PC-9 (cell line): ENCODE results near the gene OSM. TPM values are rescaled to one million over a fixed set of nuclear protein-coding genes. Genes with fewer than 3 reads are reported as not detected.
"Not testable (repeated sequence)": the region's sequence is repeated elsewhere in the genome, so short reads cannot be mapped to it uniquely, and the experiment has no call there.

Experiments used
- BruUV-seq: library from RNA; stranded (reverse); fragments of 400-500 nt; replicated peaks from 2 replicates; lab custom pipeline; 2021; lab: Mats Ljungman, UMichigan
- CTCF ChIA-PET: fragments of 300-600 bp; sonication (Branson Sonifier 250); formaldehyde crosslinking; loops from one replicate; lab custom pipeline; 2022; ENCODE audit warnings: antibody characterized with exemption; lab: Charles Lee
- POLR2A ChIA-PET: fragments of 300-600 bp; sonication (Branson Sonifier 250); formaldehyde crosslinking; loops from one replicate; lab custom pipeline; 2022; ENCODE audit warnings: antibody characterized with exemption; ENCODE audit not compliant: unreplicated experiment; lab: Charles Lee
- DNase-seq, 2 experiments: peaks; one replicate each; pipeline versions ENCODE4 v3.0.0 to v3.0.0-alpha.2; 2015 to 2022; ENCODE audit warnings: mixed read lengths in 1 of 2
- H2AFZ ChIP-seq: fragments of 200-600 bp; sonication (generic); 2 replicates; pipeline ENCODE4 v1.8.1; 2017; ENCODE audit warnings: antibody characterized with exemption
- H3F3A ChIP-seq: fragments of 200-600 bp; sonication (generic); 2 replicates; pipeline ENCODE4 v1.8.1; 2017; ENCODE audit warnings: antibody characterized with exemption, mild to moderate bottlenecking, low read depth; ENCODE audit not compliant: insufficient read depth
- H3K27ac ChIP-seq: fragments of 200-600 bp; sonication (generic); 2 replicates; pipeline ENCODE4 v1.6.1; 2016; ENCODE audit warnings: mixed run types
- H3K27me3 ChIP-seq: fragments of 200-600 bp; sonication (generic); 2 replicates; pipeline ENCODE4 v1.6.1; 2016; ENCODE audit warnings: low read depth, mixed run types; ENCODE audit not compliant: insufficient read depth
- H3K36me3 ChIP-seq: fragments of 200-600 bp; sonication (generic); 2 replicates; pipeline ENCODE4 v1.6.1; 2016; ENCODE audit warnings: low read depth, mixed run types
- H3K4me1 ChIP-seq: fragments of 200-600 bp; sonication (generic); replicated peaks from 2 replicates; pipeline ENCODE4 v1.6.1; 2016; ENCODE audit warnings: mixed run types; ENCODE audit not compliant: insufficient read depth
- H3K4me2 ChIP-seq: fragments of 200-600 bp; sonication (generic); 2 replicates; pipeline ENCODE4 v1.6.1; 2017; ENCODE audit warnings: mixed run types
- H3K4me3 ChIP-seq: fragments of 200-600 bp; sonication (generic); 2 replicates; pipeline ENCODE4 v1.6.1; 2016; ENCODE audit warnings: mixed run types
- H3K79me2 ChIP-seq: fragments of 200-600 bp; sonication (generic); 2 replicates; pipeline ENCODE4 v1.6.1; 2017; ENCODE audit warnings: low read depth, mixed run types
- H3K9me2 ChIP-seq: fragments of 200-600 bp; sonication (generic); 2 replicates; pipeline ENCODE4 v1.8.1; 2017; ENCODE audit warnings: mild to moderate bottlenecking; ENCODE audit not compliant: insufficient read depth
- H3K9me3 ChIP-seq: fragments of 200-600 bp; sonication (generic); 2 replicates; pipeline ENCODE4 v1.8.1; 2016; ENCODE audit warnings: low read depth; ENCODE audit not compliant: insufficient read depth
- H4K20me1 ChIP-seq: fragments of 200-600 bp; sonication (generic); 2 replicates; pipeline ENCODE4 v1.8.1; 2017; ENCODE audit not compliant: insufficient read depth
- CTCF ChIP-seq: fragments of 200-600 bp; sonication (generic); conservative IDR thresholded peaks from 2 replicates; pipeline ENCODE4 v1.6.1; 2017; ENCODE audit warnings: mixed run types, antibody characterized with exemption, mild to moderate bottlenecking, moderate library complexity
- EZH2 ChIP-seq: fragments of 200-600 bp; sonication (generic); IDR thresholded peaks from 2 replicates; pipeline ENCODE4 v1.8.0; 2017; ENCODE audit warnings: antibody characterized with exemption, low read depth
- intact Hi-C: fragments of 100-400 bp; cut with micrococcal nuclease; formaldehyde crosslinking; loops from one replicate; pipeline ENCODE4 v1.10.0; 2022; ENCODE audit not compliant: unreplicated experiment
- total RNA-seq: library from RNA; stranded (reverse); gene quantifications from 2 replicates; pipeline ENCODE4 v1.2.3, GENCODE V29; 2021

OSM gene
- total RNA-seq, 1 experiment from 2014 or later: not detected

GRCh38 chr22:30217698-30218560, 48.7 kb downstream of the OSM start:
- no peaks in the 10 kb centered on the region for H3K79me2 ChIP-seq
- no peak overlapping the region for H3K4me3 ChIP-seq
- peaks cover 39% of the 10 kb centered on the region for H3F3A ChIP-seq
- peaks cover 41% of the 10 kb centered on the region for H3K4me1 ChIP-seq
- intact Hi-C loops: no loop called here
- ChIA-PET POLR2A (interaction anchor here (0.7 kb wide), 1 partner anchor 705 kb away, joined by 3 read pairs; no protein-coding TSS in a partner anchor), CTCF (interaction anchor here (0.6 kb wide), 1 partner anchor 20 kb away, joined by 3 read pairs; no protein-coding TSS in a partner anchor)
- no peak overlapping the region for H3K4me2 ChIP-seq
- no peak for DNase-seq
- H3K9me3 ChIP-seq: no peaks in the 10 kb centered on the region
- H4K20me1 ChIP-seq: no peaks in the 10 kb centered on the region
- H3K27ac ChIP-seq: no peak overlapping the region
- no peak overlapping the region for H2AFZ ChIP-seq
- H3K9me2 ChIP-seq: no peaks in the 10 kb centered on the region
- H3K27me3 ChIP-seq: no peaks in the 10 kb centered on the region
- H3K36me3 ChIP-seq: no peaks in the 10 kb centered on the region
- no TSS peak for BruUV-seq
- TF ChIP-seq CTCF (no peak), EZH2 (no peak)

- DNase-seq: no peak
- ChIA-PET CTCF (no interaction called here), POLR2A (no interaction called here)
- Histone ChIP-seq H3K79me2 (no peaks in the 10 kb centered on the region), H3K9me2 (no peaks in the 10 kb centered on the region), H3K27me3 (no peaks in the 10 kb centered on the region), H3F3A (peaks cover 45% of the 10 kb centered on the region), H3K36me3 (no peaks in the 10 kb centered on the region), H3K27ac (peak overlapping the region; percentile 98; the same call in 1 of the 2 replicates), H2AFZ (no peak overlapping the region), H3K9me3 (no peaks in the 10 kb centered on the region), H3K4me3 (no peak overlapping the region), H4K20me1 (no peaks in the 10 kb centered on the region), H3K4me2 (no peak overlapping the region), H3K4me1 (peaks cover 46% of the 10 kb centered on the region)
- no peak for TF ChIP-seq CTCF
- no peak for TF ChIP-seq EZH2
- BruUV-seq: no TSS peak
- intact Hi-C loops: no loop called here
Observed at GRCh38 chr22:30216710-30217109, 49.9 kb downstream of the OSM start.

GRCh38 chr22:30216272-30216671, 50.4 kb downstream of the OSM start:
- H4K20me1 ChIP-seq, DNase-seq, H2AFZ ChIP-seq, H3K79me2 ChIP-seq, CTCF ChIA-PET, H3K4me2 ChIP-seq, H3K9me2 ChIP-seq, intact Hi-C loops, POLR2A ChIA-PET, BruUV-seq, H3K27me3 ChIP-seq, H3K36me3 ChIP-seq, H3K9me3 ChIP-seq, H3K4me3 ChIP-seq: not testable (repeated sequence)
- peaks cover 49% of the 10 kb centered on the region for H3F3A ChIP-seq
- H3K4me1 ChIP-seq: peaks cover 51% of the 10 kb centered on the region
- peak overlapping the region; percentile 98 for H3K27ac ChIP-seq
